GM18520 (cell line): Measurements from ENCODE around the gene GHRHR.
A peak's percentile ranks its signal among the peaks of the same experiment; 100 is the strongest.

Experiments
- ATAC-seq: cut with Tn5 transposase; IDR thresholded peaks from one replicate; pipeline ENCODE4 v1.9.1; 2021; ENCODE audit not compliant: unreplicated experiment

Gene GHRHR

DNA sequence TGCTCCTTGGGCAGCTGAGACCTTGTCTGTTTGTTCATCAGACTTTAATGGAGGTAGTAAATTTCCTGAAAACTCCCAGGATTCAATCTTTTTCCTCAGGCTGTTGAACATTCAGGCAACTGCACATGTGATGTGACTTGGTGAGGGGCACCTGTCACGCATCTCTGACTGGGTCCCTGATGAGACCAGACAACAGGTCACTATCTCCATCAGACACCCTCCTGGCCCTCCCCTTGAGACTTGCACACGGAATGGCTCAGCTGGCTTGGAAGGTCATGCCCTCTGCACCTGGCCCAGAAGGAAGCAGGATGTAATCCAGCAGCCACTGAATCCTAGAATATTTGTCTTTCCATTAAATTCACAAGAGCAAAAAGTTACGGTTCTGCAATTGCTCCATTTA lies 36.2 kb upstream of the GHRHR start:
- ATAC-seq, result no peak

DNA sequence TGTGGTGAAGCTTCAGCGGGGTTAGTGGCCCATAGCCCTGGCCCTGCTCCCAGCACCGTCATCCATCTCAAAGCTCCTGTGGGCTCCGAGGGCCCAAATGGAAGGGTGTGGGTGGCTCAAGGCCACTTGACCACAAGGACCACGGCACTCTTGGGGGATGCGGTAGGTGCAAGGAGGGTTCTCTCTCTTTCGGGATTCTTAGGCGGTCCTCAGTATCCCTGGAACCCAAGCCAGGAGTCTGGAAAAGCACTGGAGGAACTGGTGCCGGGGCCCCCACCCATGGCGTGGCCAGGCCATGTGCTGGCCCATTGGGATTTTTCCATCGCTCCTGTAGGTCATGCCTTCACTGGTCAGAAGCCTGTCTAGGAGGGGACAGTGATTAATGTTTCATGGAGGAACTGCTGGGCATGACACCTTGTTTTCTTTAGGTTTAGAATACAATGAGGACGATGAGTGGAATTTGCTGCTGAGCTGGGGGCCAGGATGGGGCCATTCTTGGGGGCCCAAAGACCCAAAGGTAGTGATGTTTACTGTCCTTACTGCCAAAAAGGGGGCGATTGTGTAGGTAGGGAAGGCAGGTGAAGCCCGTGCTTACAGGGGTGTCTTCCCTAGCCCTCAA lies 35.4 kb upstream of the GHRHR start:
- ATAC-seq, result no peak

DNA sequence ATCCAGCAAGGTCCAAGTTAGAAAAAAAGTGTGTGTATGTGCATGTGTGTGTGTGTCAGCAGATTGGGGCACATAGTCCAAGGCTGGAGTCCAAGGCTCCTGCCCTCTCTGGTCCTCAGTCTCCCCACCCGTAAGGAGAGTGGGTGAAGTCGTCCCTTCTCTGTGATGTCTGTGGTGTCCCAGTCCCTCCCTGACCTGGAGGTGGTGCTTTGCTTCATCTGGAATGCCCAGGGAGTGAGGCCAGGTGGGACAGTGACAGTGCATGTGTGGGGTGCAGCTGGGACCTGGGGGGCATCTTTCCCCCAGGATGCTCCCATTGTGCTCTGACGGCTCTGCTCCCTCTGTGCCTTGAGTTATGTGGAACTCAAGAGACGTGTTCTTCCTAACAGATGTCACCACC lies 34.1 kb upstream of the GHRHR start:
- ATAC-seq, result no peak

DNA sequence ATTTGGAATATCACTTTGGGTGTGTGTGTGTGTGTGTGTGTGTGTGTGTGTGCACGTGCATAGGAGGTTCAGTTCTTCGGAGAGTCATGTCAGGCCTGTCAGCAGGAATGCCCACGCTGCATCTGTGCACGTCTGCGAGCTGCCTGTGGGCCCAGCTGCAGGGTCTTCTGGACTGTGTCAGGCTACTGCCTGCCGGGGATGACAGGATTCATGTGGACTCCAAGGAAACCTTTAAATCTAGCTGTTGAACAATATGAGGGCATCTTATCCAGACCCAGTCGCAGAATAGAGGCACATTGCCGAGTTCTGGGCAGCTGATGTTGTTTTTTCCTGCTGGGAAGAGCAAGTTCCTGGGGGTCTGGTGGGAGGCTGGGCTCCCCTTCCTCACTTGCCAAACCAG lies 33.1 kb upstream of the GHRHR start:
- no peak for ATAC-seq

DNA sequence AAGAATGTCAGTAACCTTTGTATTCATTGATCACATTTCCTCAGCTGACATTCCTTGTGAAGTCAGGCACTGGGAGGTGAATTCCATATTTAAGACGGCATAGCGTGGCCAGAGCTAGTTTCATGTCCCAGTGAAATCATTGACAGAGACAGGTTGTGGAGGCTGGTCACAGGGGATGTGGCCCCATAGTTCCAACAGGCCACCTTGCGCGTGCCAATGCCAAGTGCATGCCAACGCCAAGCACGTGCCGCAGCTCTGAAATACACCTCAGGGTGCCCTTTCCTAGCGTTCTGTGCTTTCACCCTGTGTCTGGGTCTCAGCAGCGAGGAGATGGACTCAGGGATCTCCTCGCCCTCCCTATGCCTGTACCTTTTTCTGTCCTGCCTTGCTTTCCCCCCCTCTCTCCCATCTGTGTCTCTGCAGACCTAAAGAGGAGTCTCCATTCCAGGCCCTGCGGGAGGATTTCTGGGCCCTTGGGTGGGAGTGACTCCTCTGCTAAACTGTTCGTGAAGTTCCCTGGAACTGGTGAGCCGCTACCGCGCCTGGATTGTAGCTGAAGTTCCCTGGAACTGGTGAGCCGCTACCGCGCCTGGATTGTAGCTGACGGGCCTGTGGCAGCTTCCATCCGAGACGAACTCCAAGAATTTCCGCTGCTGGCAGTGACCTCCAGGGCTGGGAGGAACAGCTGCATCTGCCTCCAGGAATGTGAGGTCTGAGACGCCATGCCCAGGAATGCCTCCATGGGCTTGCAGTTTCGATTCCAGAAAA lies 32.4 kb upstream of the GHRHR start:
- no peak for ATAC-seq

DNA sequence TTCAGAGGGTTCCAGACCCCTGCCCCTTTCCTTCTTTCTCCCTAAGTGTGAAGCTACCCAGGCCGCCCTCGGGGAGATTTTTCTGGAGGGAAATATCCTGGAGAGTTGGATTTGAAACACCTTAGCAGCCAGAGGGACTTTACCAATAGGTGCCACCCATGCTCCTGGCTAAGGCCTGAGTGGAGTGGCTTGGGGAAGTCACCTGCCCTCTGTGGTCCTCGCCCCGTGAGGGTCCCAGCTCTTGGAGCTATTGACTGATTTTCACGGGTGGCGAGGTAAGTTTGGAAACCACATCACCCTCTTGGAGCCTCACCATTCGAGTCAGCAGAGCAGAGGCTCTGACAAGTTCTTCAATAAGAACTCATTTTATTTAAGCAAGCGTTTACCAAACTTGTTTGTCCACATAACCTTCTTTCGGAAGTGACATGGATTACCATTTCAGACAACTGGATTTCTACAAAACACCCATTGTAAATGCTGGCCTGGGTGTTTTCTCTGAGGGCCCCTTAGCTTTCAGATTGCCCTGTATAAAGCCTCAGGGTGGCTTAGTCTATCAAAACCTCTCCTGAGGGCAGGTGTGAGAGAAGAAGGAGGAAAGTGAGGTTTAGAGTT lies 31.7 kb upstream of the GHRHR start:
- no peak for ATAC-seq

DNA sequence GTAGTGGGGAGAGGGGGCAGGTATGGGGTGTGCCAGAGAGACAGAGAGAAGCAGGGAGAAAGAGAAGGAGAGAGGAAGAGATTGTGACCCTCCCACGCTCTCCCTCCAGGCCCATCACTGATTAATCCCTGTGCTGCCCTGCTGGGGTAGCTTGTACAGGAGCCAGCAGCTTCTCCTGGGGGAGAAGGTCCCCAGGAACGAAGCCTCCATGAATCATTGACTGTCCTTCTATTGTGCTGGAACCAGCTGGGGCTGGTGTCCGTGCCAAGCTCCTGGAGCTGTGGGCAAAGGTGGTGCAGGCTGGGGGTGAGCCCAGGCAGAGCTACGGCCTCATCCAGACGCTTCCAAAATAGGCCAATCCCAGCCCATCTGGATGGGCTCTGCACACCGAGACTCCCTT lies 31.2 kb upstream of the GHRHR start:
- no peak for ATAC-seq

DNA sequence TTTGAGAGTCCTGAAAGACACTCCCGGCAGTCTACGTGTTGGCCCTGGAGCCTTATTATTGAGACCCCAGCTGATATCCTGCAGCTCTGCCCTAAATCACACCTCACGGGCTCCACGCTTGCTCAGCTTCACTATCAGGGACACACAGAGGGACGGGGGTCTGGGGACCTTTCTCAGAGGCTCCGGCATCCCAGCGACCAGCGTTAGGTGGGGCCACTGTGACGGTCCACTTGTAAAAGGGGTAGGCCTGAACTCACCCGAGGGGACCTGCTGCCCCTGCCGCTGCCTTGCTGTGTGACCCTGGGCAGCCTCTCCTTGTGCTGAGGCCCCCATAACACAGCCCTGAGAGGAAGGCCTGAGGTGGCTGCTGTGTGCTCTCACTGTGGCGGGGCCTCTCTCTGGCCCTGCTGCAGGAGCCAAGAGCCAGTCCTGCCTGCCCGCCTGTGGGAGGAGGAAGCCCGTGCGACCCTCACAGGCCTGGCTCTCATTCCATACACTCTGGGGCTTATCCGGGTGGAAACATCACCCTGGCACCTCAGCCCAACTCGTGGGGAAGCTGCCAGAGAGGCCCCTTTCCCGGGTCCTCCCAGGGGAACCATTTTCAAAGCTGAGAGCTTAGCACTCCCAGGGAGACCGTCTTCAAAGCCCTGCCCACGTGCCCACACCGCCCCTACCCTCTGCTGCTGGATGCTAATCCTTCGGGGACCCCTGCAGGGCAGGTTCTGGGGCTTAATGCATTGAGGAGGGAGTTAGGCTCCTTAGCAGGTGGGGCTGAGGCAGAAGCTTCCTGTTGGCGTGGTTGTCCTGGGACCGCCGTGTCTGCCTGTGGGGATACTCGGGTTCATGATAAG lies 30.4 kb upstream of the GHRHR start:
- ATAC-seq, result no peak

DNA sequence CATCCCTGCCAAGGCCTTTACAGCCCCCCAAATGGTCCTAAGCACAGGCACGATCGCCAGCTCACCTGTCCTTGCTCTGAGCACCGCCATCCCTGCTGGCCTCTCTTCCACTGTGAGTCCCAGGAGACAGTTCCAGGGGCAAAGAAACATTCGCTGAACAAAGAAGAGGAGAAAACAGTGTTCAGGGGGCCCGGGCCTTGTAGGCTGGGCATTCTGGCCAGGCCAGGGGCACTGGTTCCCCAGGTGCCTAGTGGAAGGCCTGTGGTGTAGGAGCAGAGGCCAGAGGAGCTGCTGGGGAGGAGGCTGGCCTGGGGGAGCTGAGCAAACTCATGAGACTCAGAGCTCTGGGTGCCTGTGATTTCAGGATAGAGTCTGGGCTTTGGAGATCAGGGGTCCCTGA lies 29.5 kb upstream of the GHRHR start:
- ATAC-seq, result no peak

DNA sequence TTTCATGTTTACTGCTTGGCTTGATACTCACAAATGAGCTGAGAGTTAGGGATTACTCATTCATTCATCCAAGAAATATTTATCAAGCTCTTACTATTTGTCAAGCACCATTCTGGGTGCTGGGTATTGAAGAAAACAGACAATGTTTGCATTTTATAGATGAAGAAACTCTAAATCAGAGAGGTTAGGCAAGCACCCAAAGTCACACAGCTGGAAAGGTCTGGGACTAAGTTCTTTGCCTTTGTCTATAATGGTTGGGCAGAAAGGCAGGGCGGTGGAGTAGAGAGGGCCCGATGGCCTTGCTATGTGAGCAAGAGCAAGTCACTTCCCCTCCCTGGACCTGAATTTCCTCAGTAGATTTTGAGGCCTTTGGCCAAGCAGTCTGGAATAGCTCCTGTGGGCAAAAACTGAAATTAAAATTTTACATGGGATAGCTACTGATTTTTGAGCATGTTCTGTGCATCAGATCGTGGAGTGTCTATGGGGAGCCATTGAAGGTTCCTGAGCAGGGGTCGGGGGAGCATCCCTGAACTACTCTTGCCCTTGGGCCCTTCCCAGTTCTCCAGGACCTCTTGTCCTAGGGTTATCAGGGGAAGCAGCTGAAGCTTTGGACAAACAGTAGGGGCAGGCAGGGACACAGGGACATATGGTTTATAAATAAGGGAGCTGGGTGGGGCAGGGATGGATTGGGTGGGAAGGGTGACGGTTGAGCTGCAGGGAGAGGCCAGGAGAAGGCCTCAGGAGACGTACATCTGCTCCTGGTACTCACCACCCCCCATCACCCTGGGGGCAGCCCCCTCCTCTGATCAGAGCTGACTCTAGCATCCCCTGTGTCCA lies 28.8 kb upstream of the GHRHR start:
- no peak for ATAC-seq

DNA sequence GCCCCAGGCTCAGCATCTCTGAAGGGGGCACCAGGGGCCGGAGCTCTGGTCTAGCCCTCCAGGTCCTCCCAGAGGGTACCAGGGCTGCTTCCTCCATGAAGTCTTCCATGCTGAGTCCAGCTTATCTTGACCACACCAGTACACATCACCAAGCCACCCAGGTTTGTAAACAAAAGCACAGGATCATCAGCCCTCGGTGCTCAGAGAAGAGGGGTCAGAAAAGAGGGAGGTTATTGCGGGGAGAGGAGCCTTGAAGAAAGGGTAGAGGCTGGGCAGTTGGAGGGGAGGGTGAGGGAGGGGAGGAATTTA lies 28.2 kb upstream of the GHRHR start:
- ATAC-seq, result no peak

DNA sequence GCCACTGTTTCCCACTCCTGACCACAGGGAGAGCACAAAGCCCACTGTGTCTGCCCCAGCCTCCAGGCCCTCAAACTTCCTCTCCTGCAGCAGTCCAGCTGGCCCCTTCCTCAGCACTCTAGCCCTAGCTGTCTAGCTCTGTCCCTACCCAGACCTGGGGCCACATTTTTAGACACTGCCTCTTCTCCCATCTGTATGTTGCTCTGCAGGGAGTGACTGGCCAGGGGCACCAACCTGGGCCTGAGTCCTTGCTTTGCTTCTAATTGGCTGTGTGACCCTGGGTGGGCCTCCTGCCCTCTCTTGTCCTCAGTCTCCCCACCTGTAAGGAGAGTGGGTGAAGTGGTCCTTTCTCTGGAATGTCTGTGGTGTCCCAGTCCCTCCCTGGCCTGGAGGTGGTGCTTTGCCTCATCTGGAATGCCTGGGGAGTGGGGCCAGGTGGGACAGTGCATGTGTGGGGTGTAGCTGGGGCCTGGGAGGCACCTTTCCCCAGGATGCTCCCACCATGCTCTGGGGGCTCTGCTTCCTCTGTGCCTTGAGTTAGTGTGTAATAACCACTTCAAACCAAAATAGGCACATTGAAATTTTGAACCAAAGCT lies 27.0 kb upstream of the GHRHR start:
- no peak for ATAC-seq

DNA sequence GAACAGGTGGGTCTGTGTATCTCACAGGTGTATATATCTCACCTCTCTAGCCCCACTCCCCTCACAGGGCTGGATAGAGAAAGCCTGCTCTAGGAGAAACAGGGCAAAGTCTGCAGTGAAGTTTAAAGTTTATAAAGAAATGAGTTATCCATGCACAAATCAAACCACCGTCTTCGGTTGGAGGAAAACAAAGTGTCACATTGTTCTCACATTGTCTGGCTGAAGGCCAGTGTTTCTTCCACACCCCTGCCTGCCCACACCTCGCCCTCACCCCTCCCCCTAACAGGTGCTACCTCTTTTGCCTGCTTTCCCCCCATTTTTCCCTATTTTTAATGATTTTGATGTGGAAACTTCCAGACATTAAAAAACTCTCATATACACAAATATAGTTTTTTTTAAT lies 26.3 kb upstream of the GHRHR start:
- no peak for ATAC-seq

DNA sequence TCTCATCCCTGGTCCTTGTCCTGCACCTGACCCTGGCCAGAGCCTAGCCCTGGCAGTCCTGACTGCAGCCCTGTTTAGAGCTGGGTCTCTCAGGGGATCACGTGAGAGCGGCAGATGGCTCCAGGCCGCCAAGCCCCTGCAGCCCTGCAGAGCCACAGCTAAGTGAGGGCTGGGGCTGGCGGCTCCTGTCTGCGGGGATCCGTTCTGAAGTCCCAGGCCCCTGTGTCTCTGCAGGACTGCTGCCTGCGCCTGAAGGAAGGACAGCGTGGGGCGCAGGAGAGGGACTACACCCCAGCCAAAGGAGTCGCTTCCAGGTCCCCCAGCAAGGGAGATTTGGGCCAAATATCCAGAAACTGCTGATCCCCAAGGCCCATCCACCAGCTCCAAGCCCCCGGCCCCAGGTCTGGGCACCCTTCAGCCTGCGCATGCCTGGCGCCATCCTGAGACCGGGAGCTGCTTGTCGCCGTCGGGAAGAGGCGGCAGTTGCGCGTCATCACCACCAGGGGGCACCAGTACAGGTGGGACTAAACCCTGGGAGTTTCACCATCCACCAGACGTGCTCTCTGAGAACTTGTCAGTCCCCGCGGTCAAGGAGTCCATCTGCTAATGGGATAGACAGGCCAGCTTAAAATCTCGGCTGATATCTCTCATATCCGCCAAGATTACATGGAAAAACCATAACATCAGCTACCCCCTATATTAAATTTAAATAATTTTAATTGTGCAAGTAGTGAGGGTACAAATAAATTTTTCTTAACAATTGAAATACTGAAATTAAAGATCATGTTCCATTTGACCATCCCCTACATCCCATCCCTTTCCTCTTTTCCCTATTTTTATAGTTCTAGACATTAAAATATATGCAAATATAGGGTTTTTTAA lies 25.1 kb upstream of the GHRHR start:
- ATAC-seq, result peak; percentile 56

DNA sequence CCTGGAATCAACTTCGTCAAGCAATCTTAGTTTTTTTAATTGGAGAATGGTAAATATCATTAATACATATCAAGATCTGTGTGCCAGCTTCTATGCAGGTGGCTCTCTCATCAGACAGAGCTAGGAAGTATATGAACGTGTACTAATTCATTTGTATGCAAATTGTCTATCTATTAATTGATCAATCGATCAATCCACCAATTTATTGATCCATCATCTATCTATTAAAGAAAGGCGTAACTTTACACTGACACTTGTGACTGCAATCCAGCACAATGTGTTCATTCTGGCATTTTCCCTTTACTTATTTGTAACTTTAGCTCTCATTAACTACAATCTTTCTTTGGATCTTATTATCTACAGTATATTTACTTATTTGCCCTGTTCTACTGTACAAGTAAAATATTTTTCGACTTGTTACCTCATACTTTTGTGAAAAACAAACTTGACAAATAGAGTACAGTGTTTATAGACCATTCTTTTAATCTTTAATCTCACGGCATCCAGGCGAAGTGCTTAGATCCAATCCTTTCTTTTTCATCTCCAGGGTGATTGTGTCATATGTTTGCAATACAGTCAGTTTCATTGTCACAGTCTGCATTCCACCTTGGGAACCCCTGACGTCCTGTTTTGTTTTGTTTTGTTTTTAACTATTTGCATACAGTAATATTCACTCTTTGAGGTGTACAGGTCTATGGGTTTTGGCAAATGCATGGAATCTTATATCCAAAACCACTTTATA lies 22.0 kb upstream of the GHRHR start:
- ATAC-seq, result no peak

DNA sequence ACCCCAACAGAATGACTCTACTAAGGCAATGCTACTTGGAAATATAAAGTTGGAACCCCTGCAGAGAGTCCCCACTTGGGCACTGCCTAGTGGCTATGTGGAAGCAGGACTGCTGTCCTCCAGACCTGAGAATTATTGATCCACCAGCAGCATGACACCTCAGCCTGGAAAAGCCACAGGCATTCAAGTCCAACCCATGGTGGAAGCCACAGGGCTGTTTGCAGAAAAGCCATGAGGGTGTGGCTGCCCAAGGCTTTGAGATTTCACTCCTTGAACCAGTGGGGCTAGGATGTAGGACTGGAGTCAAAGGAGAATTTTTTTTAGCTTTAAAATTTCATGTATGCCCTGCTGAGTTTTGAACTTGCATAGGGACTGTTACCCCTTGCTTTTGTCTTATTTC lies 13.6 kb upstream of the GHRHR start:
- ATAC-seq, result no peak

DNA sequence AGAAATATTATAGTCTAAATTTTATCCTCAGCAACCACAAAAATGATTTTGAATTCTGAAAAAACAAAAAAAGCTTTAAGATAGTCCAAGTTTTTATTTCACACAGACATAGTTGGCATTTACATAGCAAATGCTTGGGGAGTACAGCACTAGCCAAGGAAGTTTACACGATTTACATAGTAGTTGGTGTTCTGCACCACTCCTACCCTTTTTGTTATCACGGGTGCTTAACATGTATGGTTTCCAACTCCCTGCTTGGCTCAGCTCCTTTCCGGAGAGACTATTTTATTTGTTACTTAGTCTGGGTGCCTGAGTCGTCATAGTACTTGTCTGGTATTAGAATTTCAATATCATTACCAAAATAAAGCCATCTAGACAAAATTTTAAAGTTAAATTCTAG lies 8.8 kb upstream of the GHRHR start:
- ATAC-seq, result no peak

DNA sequence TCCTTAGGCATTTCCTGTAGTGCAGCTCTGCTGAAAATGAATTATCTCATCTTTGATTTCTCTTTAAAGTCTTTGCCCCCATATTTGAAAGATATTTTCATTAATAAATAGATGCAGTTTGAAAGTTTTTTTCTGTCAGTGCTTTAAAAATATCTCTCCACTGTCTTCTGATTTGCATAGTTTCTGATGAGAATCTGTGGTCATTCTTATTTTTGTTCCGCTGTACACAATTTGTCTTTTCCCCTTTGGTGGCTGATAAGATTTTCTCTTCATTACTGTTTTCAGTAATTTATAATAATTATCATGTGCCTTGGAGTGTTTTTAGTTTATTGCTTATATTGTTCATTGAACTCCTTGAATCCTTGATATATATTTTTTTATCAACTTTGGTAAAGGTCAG lies 7.0 kb upstream of the GHRHR start:
- ATAC-seq, result no peak

DNA sequence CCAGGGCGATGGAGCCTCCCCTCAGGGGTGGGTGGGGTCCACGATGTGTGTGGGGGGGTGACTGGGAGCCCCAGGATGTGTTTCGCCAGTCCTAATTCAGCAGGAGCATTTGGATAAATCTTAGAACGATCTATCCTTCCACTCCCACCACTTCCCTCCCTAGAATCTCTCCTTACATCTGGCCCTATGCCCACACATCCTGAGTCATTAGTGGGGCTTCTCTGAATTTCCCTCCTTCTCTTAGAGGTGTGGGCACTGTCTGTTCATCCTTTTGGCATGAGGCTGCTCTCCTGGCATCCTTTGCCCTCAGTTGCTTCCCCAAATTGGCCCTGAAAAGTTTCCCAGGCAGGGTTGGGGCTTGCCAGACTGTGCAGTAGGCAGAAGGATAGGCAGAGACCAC lies 1.6 kb downstream of the GHRHR start:
- ATAC-seq, result no peak
